ENCODE results near the gene NDEL1.
"Not testable (repeated sequence)": the region's sequence is repeated elsewhere in the genome, so short reads cannot be mapped to it uniquely, and the experiment has no call there.

NDEL1 gene, protein sequence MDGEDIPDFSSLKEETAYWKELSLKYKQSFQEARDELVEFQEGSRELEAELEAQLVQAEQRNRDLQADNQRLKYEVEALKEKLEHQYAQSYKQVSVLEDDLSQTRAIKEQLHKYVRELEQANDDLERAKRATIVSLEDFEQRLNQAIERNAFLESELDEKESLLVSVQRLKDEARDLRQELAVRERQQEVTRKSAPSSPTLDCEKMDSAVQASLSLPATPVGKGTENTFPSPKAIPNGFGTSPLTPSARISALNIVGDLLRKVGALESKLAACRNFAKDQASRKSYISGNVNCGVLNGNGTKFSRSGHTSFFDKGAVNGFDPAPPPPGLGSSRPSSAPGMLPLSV

DNA sequence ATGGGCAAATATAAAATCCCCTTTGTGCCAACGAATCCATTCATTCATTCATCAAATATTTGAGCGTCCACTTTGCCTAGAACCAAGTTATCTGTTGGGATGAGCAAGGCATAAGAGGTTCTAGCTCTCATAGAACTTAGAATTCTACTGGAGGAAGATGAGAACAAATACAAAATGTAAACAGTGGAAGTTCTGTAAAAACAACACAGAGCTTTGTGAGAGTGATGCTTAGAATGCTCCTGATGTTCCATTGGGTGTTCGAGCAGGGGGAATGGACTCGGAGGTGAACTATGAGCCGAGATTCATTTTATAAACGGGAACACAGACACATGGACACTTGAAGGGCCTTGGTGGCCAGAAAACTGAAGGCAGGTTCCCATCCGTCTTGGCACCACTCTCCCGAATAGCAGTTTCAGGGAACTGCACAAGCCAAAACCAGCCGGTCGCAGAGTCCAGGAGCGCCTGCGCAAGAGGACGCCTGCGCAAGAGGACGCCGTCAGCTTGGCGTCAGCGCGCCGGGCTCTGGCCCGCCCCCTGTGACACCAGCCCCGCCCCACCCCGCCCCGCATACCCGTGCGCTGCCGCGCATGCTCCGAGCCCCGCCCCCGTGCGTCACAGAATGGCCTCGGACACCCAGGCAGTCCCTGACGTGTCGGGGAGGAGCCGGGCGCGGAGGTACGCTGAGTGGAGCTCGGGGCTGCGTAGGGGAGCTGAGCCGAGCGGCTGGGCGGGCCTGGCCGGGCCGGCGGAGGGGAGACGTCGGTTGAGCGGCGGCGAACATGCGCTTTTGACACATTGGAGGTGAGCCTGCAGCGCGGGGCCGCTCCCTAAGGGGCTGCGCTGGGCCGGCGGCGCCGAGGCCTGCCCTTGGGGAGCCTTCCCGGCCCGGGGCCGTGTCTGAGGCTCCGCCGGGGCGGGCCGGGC is at the start of gene NDEL1:
NDEL1 (plus strand) TSS at position 640 of the 924 bp plus-strand sequence. CDS start 8,388 bp downstream, outside the sequence.
- peak; percentile 100 for DNase-seq (ENCODE audit: low spot score)

DNA sequence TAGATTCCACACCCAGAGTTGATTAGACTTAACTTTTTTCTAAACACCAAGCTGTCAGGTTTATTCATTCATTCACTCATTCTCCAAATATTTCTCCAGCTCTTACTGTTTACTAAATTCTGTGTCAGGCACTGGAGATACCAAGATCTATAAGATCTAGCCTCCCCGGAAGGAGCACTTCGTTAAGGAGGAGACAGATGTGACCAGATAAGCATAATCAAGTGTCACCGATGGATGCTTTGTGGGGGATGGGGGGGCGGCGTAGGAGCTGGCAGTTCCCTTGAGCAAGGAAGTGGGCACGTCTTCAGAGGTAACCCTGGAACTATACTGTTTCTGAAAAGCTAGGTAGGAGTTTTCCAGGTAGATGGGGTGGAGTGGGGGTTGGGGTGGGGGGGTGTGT is 48.8 kb upstream of the NDEL1 start:
- no peak for DNase-seq (ENCODE audit: low spot score)

DNA sequence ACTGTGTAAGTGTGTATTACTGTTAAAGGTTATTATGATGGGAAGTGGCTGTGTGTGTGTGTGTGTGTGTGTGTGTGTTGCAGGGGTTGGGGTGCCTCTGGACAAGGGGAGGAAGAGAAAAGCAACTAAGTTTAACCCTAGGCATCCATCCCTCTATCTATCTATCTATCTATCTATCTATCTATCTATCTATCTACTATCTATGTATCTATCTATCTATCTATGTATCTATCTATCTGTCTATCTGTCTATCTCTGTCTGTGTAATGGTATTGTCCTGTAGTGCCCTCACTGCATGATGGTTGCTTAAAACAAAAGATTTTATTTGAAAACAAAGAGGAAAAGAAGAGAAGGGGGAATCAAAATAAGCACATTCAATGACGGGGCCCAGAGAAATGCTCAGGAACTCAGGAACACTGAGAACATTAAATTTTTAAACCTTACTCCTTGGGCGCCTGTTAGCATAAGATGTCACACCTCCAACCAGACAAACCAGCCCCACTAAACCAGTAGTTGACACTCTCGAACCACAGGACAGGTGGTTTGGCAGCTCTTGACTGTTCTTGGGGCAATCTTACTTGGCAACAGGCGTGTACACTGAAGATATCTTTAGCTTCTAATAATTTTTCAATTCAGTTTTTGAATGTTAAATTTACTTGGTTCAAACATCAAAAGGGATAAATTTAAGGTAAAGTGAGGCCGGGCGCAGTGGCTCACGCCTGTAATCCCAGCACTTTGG is 47.6 kb upstream of the NDEL1 start:
- DNase-seq (ENCODE audit: low spot score) = no peak

DNA sequence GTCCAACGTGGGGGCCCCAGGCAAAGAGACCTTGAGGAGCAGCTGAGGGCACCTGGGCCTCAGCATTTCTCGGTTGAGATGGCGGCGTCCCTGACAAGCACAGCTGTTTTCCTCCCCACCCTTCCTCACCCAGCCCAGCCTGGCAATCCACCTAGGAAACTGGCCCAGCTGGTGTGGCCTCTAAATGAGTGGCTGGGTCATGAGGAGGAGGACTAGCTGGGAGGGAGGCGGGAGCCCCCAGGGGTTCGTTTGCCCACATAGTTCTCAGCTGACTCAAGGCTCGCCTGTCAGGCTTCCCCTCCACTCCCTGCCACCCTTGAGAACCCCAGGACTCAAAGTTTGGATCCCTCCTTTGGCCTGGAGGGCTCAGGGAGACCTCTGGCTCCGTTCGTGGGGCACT is 44.0 kb upstream of the NDEL1 start:
- DNase-seq (ENCODE audit: low spot score) = no peak

DNA sequence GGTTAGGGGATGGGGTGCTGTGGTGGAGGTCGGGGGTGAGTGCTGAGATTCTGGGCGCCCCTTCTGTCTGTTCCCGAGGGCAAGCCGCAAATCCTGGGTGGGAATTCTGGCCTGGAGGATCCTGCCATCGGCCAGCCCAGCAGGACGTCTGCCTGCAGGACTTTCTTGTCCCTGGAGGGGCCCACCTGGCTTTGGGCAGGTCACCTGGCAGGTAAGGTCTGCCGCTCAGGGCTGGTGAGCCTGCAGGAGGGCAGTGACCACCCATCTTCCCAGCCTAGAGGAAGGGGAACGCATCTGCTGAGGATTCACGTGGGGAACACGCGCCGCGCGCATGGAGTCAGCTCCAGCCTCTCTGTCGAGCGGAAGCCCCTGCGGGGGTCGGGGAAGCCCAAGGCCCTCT is 43.4 kb upstream of the NDEL1 start:
- DNase-seq (ENCODE audit: low spot score) = no peak

DNA sequence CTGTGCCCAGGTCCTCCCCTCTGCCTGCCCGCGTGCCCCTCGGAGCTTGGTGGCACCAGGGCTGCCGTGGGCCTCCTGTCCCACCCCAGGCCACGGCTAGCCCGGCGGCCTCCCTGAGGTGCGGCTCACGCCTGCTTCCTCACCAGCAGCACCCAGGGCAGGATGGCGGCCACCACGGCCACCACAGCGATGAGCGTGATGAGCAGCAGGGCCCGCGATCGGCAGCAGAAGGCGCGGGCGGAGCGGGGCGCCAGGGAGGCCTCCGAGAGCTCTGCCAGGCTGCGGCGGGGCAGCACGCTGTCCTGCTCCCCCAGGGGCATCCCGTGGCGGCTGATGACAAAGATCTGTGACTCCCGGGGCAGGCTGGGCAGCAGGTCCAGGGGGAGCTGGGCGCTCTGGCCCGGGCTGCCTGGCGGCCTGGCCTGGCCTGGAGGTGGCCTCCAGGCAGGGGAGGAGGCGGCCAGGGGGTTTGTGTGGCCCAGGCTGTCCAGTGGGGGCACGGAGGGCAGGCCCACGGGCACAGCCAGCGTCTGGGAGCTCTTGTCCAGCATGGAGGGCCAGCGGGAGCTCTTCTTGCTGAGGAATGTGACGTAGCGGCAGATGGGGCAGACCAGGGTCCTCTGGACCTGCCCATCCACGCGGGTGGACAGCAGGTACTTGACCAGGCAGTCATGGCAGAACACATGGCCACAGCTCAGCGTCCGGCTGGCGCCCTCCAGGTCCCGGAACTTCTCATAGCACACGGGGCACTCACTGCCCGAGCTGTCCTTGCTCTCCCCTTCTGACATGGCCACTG is 42.8 kb upstream of the NDEL1 start:
- DNase-seq (ENCODE audit: low spot score) = no peak

DNA sequence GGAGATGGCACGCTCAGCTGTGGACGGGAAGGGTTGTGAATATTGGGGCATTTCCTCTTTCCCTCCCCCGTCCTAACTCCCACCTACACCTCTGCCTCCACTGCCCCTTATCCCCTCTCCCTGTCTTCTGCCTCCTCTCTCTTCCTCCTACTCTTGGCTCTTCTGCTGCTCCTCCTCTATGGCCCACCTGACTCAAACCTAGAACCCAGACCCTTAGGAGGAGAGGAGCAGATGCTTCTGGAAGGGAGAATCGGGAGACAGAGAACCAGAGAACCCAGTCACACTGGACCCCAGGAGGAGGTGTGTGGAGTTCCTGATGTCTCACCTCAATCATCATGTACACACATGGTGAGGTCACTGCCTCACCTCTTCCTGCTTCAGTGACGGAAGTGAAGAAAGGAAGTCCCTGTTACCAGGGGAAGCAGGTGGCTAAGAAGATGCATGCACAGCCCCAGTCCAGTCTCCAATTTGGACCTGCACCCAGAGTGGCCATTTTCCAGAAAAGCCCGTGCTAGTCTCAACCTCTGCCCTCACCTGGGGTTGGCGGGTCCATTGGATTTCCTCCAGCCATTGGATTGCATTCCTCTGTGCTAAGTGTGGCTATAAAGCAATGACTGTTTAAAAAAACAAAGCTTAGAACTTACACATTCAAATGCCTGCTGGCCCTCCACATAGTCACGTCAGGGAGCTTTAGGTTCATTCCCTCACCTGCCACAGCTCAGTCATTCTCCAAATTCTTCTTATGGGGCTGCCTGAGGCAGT is 42.0 kb upstream of the NDEL1 start:
- no peak for DNase-seq (ENCODE audit: low spot score)

DNA sequence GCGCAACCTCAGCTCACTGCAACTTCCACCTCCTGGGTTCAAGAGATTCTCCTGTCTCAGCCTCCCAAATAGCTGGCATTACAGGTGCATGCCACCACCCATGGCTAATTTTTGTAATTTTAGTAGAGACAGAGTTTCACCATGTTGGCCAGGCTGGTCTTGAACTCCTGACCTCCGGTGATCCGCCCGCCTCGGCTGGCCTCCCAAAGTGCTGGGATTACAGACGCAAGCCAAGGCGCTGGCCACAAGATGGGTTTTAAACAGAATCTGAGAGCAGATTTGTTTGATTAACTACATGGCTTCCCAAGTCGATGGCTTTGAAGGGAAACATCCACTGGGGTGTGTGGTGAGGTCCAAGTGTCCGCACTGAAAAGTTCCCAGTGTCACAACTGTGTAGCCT is 41.2 kb upstream of the NDEL1 start:
- not testable (repeated sequence) for DNase-seq (ENCODE audit: low spot score)

DNA sequence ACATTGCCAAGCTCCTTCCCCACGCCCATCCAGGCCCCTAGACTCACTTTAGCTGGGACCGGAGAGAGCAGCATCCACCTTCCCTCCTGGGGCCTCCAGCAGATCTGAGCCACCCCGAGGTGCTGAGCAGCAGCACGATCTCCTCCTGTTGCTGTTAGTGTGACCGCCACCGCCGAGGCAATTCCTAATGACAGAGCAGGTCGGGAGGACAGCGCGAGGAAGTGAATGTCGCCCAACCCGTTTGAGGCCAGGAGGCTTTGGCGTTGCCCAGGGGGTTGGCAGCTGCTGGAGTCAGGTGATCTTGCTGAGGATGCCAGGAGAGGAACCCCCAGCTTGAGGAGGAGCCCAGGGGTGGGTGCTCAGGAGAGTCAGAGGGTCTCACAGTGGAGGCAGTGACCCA is 38.0 kb upstream of the NDEL1 start, which contains the start of gene RNF222:
RNF222 (minus strand) TSS at position 192 of the 400 bp plus-strand sequence. CDS start 4,366 bp downstream, outside the sequence.
- DNase-seq (ENCODE audit: low spot score) = no peak

DNA sequence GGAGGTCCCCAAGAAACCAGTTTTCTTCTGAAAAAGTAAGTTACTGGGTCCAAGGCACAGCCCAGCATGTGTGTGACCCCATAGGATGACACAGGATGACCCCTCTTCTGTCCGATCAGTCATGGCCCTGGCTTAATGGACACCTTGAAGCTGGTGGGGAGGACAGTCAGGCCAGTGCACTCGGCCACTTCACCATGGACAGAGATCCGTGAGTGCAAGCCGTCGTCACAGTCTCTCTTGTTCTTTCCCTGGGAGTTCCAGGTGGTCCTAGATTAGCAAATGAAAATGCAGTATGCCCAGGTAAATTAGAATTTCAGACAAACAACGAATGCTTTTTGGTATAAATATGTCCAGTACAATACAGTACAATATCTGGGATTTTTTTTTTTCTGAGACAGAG is 36.7 kb upstream of the NDEL1 start:
- no peak for DNase-seq (ENCODE audit: low spot score)

DNA sequence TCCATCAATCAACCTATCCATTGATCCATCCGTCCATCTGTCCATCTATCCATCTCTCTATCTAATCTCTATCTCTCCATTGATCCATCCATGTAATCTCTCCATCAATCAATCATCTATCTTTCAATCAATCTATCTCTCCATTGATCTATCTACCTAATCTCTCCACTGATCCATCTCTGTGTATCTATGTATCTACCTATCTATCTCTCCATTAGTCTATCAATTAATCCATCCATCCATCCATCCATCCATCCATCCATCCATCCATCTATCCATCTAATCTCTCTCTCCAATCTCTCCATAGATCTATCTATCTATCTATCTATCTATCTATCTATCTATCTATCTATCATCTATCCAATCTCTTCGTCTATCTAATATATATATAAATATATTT is 34.6 kb upstream of the NDEL1 start:
- DNase-seq (ENCODE audit: low spot score) = no peak

DNA sequence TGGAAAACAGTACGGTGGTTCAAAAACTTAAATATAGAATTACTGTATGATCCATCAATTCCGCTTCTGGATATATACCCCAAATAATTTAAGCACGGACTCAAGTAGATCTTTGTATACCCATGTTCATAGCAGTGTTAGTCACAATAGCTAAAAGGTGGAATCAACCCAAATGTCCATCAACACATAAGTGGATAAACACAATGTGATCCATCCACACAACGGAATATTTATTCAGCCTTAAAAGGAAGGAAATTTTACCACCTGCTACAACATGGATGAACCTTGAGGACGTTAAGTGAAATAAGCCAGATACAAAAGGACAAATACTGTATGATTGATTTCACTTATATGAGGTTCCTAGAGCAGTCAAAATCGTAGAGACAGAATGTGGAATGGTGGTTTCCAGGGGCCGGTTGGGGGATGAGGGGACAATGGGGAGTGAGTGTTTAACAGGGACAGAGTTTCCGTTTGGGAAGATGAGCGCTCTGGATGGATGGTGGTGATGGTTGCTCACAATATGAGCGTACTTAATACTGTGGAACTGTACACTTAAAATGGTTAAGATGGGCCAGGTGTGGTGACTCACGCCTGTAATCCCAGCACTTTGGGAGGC is 32.7 kb upstream of the NDEL1 start:
- DNase-seq (ENCODE audit: low spot score) = no peak

DNA sequence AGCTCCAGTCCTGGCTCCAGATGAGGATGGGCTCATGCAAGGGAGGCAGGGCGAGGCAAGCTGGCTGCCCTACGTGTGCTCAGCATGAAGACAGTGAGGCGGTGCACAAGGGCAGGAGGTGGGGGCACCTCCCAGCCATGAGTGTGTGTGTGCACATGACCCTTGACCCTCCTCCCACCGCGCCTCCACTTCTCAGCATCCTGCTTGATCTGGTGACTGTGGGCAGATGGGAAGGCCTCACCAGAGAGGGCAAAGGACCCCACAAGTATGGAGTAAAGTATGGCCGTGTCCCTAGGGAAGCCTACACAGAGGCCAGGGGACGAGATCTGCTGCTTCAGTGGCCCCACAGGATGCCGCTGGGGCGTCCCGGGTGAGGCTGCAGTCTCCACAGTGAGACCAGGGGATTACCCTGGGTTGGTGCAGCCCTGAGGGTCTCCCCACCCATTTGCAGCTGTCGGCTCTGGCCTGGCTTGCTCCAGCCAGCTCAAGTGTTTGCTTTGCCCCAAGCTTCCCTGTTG is 30.1 kb upstream of the NDEL1 start:
- DNase-seq (ENCODE audit: low spot score) = no peak

DNA sequence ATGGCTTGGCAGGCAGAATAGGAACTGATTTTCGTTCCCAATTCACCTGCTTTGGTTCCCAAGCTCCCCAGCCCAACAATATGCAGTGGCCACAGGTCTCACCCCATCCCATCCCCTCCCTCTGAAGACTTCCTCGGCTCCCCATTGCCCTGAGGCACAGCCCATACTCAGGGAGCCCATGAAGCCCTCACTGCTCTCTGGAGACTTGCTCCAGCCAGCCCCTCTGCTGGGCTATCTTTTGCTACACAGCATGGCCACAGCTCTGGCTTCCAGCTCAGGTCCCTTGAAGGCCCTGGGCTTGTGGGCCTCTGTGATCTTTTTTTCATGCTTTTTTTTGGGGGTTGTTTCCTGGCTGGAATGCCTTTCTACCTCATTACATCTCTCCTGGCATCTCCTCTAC is 29.5 kb upstream of the NDEL1 start:
- DNase-seq (ENCODE audit: low spot score) = no peak

DNA sequence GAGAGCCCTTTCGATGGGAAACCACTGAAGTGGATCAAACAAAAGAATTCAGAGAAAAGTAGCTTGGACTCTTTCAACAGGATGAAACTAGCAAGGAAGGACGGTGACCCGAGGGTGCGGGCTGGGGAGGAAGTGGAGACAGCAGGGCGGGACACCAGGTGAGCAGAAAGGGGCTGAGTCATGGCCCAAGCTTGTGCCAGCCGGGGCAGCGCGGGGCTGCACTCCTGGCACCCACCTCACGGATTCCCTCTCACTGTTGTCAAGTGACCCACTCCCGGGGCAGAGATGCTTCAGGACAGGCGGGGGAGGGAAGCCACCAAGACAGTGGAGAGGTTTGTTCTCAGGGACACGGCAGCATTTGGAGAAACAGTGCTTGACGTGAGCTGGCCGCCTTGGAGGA is 27.3 kb upstream of the NDEL1 start:
- DNase-seq (ENCODE audit: low spot score) = no peak

DNA sequence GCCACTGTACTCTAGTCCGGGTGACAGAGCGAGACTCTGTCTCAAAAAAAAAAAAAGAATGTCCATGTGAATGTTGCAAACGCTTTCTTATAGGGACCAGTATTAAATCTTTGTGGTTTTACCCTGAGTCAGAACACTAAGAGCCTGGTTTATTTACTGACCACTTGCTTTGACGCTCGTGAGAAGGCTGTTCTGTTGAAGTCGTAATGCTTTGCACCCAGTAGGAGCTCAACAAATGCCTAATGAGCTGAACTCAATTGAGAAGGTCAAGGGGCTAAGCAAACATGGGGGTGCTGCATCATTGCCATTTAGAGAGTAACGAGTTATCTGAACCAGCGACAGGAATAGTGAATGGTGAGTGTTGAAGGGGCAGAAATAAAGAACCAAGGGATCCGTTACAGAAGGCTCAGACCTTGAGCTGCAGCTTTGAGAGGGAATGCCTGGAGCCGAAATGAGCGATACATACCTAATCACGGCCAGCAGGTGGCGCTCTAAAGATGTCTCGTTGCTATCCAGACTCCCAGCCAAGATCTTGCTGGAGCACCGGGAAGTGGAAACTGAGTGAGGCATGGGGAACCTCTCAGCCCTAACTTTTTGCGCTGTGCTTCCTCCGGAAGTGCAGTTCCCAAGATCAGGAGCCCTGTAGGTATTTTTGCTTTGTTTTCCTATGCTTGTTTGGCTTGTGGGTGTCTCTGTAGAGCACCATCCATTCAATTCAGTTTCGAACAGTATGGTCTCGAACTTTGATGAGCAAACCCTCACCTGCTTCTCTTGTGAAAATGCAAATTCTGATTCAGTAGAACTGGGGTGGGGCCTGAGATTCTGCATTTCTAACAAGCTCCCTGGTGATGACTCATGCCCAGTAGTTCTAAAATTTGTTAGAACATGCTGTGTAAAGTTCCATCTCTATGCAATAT is 25.5 kb upstream of the NDEL1 start:
- DNase-seq (ENCODE audit: low spot score) = peak; percentile 87

DNA sequence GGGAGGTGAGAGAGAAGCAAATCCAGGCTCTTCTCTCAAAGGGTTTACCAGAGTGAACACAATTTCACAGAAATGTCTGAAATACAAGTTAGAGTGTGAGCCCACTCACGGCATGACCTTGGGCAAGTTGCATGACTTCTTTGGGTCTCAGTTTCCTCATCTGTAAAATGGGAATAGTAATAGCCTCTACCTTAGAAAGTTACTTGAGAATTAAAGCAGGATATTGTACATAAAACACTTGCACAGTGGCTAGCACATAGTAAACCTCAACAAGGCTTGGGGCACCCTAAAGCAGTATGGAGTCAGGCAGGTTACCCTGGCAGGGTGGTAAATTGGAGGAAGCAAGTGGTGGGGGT is 24.8 kb upstream of the NDEL1 start:
- DNase-seq (ENCODE audit: low spot score) = no peak

DNA sequence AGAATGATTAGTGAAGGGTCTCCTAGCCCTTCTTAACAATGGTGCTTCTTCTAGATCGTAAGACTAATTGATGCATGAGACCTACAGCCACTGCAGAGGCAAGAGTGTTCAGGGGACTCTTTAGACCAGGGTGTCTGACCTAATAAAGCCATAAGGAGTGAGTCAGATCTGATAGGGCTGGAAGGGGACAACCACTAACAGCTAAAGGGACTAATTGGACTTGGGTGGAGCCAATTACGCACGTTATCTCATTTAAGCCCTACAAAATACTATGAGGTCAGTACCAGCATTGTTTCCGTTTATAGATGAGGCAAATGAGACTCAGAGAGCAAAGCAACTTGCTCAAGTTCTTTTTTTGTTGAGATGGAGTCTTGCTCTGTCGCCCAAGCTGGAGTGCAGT is 23.6 kb upstream of the NDEL1 start:
- no peak for DNase-seq (ENCODE audit: low spot score)

DNA sequence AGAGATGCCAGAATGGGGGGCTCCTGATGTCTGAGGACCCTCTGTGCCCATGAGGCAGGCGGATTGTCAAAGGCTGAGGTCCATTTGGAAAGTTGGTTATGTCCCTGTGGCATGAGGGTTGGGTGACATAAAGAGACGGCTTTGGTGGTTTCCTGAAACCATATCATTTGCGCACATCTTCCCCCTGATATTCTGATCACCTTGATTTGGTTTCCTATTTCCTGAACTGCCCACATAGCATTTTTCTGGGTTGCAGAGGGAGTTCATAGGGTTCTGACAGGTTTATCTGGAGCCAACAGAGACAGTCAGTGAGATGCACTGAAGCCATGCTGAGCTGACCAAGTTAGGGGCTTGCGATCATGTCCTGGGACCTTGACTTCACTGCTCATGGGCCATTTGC is 22.4 kb upstream of the NDEL1 start:
- DNase-seq (ENCODE audit: low spot score) = no peak

Data from GM03348 (cell line).